GM12878 (cell line): Measurements from ENCODE around the gene TMEM212. TPM values are rescaled to one million over a fixed set of nuclear protein-coding genes. Genes with fewer than 3 reads are reported as not detected.

Source experiments
- ATAC-seq: fragments of 200-7000 bp; cut with Tn5 transposase; 3 replicates; pipeline ENCODE4 v1.9.1; 2020; ENCODE audit warnings: mild to moderate bottlenecking, moderate library complexity
- BruUV-seq: library from RNA; stranded (reverse); fragments of 400-500 nt; replicated peaks from 2 replicates; lab custom pipeline; 2021; lab: Mats Ljungman, UMichigan
- CTCF ChIA-PET: fragments of 300-600 bp; sonication (Branson Sonifier 250); formaldehyde crosslinking; extraction: SDS; loops from one replicate; lab custom pipeline; 2021; ENCODE audit warnings: inconsistent platforms; lab: Yijun Ruan, JAX
- POLR2A ChIA-PET: fragments of 350-600 bp; formaldehyde crosslinking; extraction: SDS; loops from one replicate; lab custom pipeline; 2021; ENCODE audit warnings: inconsistent platforms; lab: Charles Lee
- RAD21 ChIA-PET: fragments of 300-600 bp; sonication (Branson Sonifier 250); formaldehyde crosslinking; loops from one replicate; lab custom pipeline; 2023; ENCODE audit warnings: antibody characterized with exemption; ENCODE audit not compliant: unreplicated experiment; lab: Charles Lee
- SMC1A ChIA-PET: fragments of 300-600 bp; sonication (Branson Sonifier 250); formaldehyde crosslinking; loops from one replicate; lab custom pipeline; 2023; ENCODE audit not compliant: unreplicated experiment, uncharacterized antibody; lab: Charles Lee
- DNase-seq: peaks from one replicate; pipeline ENCODE4 v3.0.0-alpha.2; 2011; ENCODE audit warnings: low read depth, low spot score
- FAIRE-seq: peaks from 3 replicates; lab custom pipeline; 2011; peaks lifted over from hg19 to GRCh38; lab: Jason Lieb, UNC
- H2AFZ ChIP-seq: 2 replicates; pipeline ENCODE4 v1.6.0; 2011; ENCODE audit warnings: low read depth, low read length, control low read depth; ENCODE audit not compliant: control insufficient read depth
- H3K27ac ChIP-seq: 2 replicates; pipeline ENCODE4 v1.5.1; 2011; ENCODE audit warnings: control low read depth; ENCODE audit not compliant: control insufficient read depth, insufficient read depth
- H3K27me3 ChIP-seq, 2 experiments: replicated peaks in 1 of 2; 2 replicates each; pipeline versions ENCODE4 v1.6.0 to v1.6.1; 2011; ENCODE audit warnings: low read length in 1 of 2; ENCODE audit not compliant: control insufficient read depth in 2 of 2, insufficient read depth in 2 of 2
- H3K36me3 ChIP-seq, 2 experiments: 2 replicates each; pipeline ENCODE4 v1.5.1; 2011; ENCODE audit warnings: low read length in 1 of 2; ENCODE audit not compliant: control insufficient read depth in 2 of 2, insufficient read depth in 2 of 2
- H3K4me1 ChIP-seq: 2 replicates; pipeline ENCODE4 v1.6.1; 2011; ENCODE audit warnings: mild to moderate bottlenecking, low read length, moderate library complexity, mixed read lengths; ENCODE audit not compliant: control insufficient read depth, insufficient read depth
- H3K4me2 ChIP-seq: 2 replicates; pipeline ENCODE4 v1.6.0; 2011; ENCODE audit warnings: control low read depth; ENCODE audit not compliant: control insufficient read depth, insufficient read depth
- H3K4me3 ChIP-seq: fragments of 200-600 bp; sonication (generic); 2 replicates; pipeline ENCODE4 v1.5.1; 2016
- H3K79me2 ChIP-seq: 2 replicates; pipeline ENCODE4 v1.6.0; 2011; ENCODE audit warnings: low read length; ENCODE audit not compliant: control insufficient read depth, insufficient read depth
- H3K9ac ChIP-seq: 2 replicates; pipeline ENCODE4 v1.8.0; 2011; ENCODE audit warnings: low read length, control low read depth, mixed read lengths; ENCODE audit not compliant: control insufficient read depth, insufficient read depth
- H3K9me3 ChIP-seq: replicated peaks from 3 replicates; pipeline ENCODE4 v1.5.1; 2011; ENCODE audit warnings: mild to moderate bottlenecking, low read length; ENCODE audit not compliant: control insufficient read depth, insufficient read depth
- H4K20me1 ChIP-seq: 2 replicates; pipeline ENCODE4 v1.6.0; 2011; ENCODE audit not compliant: control insufficient read depth, insufficient read depth
- BHLHE40 ChIP-seq, 2 experiments: fragments of 450-650 bp in 1 of 2; IDR thresholded peaks; 2 replicates each; pipeline ENCODE4 v1.6.1; 2011 to 2017; ENCODE audit warnings: low read depth in 2 of 2, borderline replicate concordance in 1 of 2, improper control_type of control experiment in 1 of 2, low read length in 1 of 2, mild to moderate bottlenecking in 1 of 2
- CHD2 ChIP-seq: IDR thresholded peaks from 2 replicates; pipeline ENCODE4 v1.6.1; 2011; ENCODE audit warnings: low read depth, low read length, improper control_type of control experiment, borderline replicate concordance
- ETV6 ChIP-seq, 2 experiments: fragments of 450-650 bp in 1 of 2; IDR thresholded peaks in 1 of 2; conservative IDR thresholded peaks in 1 of 2; 2 replicates each; pipeline ENCODE4 v1.6.1; 2014; ENCODE audit warnings: antibody characterized with exemption in 1 of 2, borderline replicate concordance in 1 of 2, low read depth in 1 of 2, mild to moderate bottlenecking in 1 of 2, moderate library complexity in 1 of 2
- GATAD2B ChIP-seq: fragments of 450-650 bp; conservative IDR thresholded peaks from 2 replicates; pipeline ENCODE4 v1.6.1; 2017; ENCODE audit warnings: low read depth, mild to moderate bottlenecking, moderate library complexity
- HDAC6 ChIP-seq: fragments of 200-600 bp; sonication (generic); IDR thresholded peaks from one replicate; pipeline ENCODE4 v1.8.0; 2017; ENCODE audit warnings: antibody characterized with exemption; ENCODE audit not compliant: unreplicated experiment
- HDGF ChIP-seq: fragments of 450-650 bp; IDR thresholded peaks from 2 replicates; pipeline ENCODE4 v1.6.1; 2016; ENCODE audit warnings: antibody characterized with exemption
- IKZF1 ChIP-seq: fragments of 450-650 bp; conservative IDR thresholded peaks from 2 replicates; pipeline ENCODE4 v1.6.1; 2017; ENCODE audit warnings: antibody characterized with exemption, mild to moderate bottlenecking
- IKZF2 ChIP-seq, 2 experiments: fragments of 450-650 bp; IDR thresholded peaks; 2 replicates each; pipeline ENCODE4 v1.6.1; 2017; ENCODE audit warnings: mild to moderate bottlenecking in 2 of 2, moderate library complexity in 2 of 2
- MTA2 ChIP-seq: fragments of 450-650 bp; IDR thresholded peaks from 2 replicates; pipeline ENCODE4 v1.6.1; 2016; ENCODE audit warnings: low read depth, mild to moderate bottlenecking, moderate library complexity
- NRF1 ChIP-seq: conservative IDR thresholded peaks from 2 replicates; pipeline ENCODE4 v1.6.1; 2011; ENCODE audit warnings: mild to moderate bottlenecking, low read depth, low read length, improper control_type of control experiment
- PAX5 ChIP-seq: IDR thresholded peaks from 2 replicates; pipeline ENCODE4 v1.6.1; 2011; ENCODE audit warnings: low read depth, low read length, borderline replicate concordance
- PML ChIP-seq: IDR thresholded peaks from 2 replicates; pipeline ENCODE4 v1.6.1; 2012; ENCODE audit warnings: low read length, inconsistent platforms
- RB1 ChIP-seq: fragments of 450-650 bp; formaldehyde crosslinking; IDR thresholded peaks from 2 replicates; pipeline ENCODE4 v1.6.1; 2017; ENCODE audit warnings: mild to moderate bottlenecking, borderline replicate concordance
- SPI1 ChIP-seq: IDR thresholded peaks from 2 replicates; pipeline ENCODE4 v1.6.1; 2011; ENCODE audit warnings: low read depth, mild to moderate bottlenecking, low read length, moderate library complexity, borderline replicate concordance; ENCODE audit not compliant: insufficient read depth
- TCF12 ChIP-seq: IDR thresholded peaks from 2 replicates; pipeline ENCODE4 v1.6.1; 2011; ENCODE audit warnings: low read depth, mild to moderate bottlenecking, low read length
- TCF3 ChIP-seq: IDR thresholded peaks from 2 replicates; pipeline ENCODE4 v1.6.1; 2012; ENCODE audit warnings: low read depth, mild to moderate bottlenecking, low read length, borderline replicate concordance; ENCODE audit not compliant: insufficient read depth
- YY1 ChIP-seq: IDR thresholded peaks from 2 replicates; pipeline ENCODE4 v1.6.1; 2011; ENCODE audit warnings: low read depth, mild to moderate bottlenecking, low read length
- WGBS: methylation state at CpG from one replicate; pipeline ENCODE4 v1.1.6; 2016; ENCODE audit warnings: low lambda C conversion rate; ENCODE audit not compliant: insufficient replicate concordance, insufficient coverage; ENCODE audit errors: missing lambda C conversion rate; 5-methylcytosine and 5-hydroxymethylcytosine counted together
- in situ Hi-C: fragments of 300-500 bp; cut with MboI; formaldehyde crosslinking; loops from 9 replicates; pipeline ENCODE4 v1.14.3; 2018; ENCODE audit warnings: mixed read lengths
- intact Hi-C: fragments of 100-400 bp; cut with micrococcal nuclease; formaldehyde crosslinking; loops from one replicate; pipeline ENCODE4 v1.14.2; 2022; ENCODE audit not compliant: unreplicated experiment
- polyA plus RNA-seq, 11 experiments: library from polyadenylated mRNA; depleted of rRNA in 4 of 11; unstranded in 6 of 11; stranded (reverse) in 5 of 11; fragments of >200 nt; fragmentation: Nextera tagmentation in 4 of 11; fragmentation: Illumina TruSeq in 1 of 11; extraction: Ambion mirVana in 4 of 11; extraction: Trizol in 1 of 11; gene quantifications; 1 replicate in 1 of 11; 2 replicates in 10 of 11; pipeline versions ENCODE4 v1.2.1 to v1.2.3, GENCODE V29; 2011 to 2016; ENCODE audit warnings: inconsistent platforms in 2 of 11, missing spikeins in 2 of 11, low read depth in 1 of 11
- total RNA-seq, 4 experiments: library from RNA; depleted of rRNA in 3 of 4; stranded (reverse); fragments of >200 nt in 3 of 4; fragmentation: Illumina TruSeq in 1 of 4; extraction: Trizol in 1 of 4; gene quantifications; 2 replicates each; pipeline versions ENCODE4 v1.2.1 to v1.2.3, GENCODE V29; 2013 to 2021
- TF ChIP-seq, protein P1 (sequence below), 3 experiments: IDR thresholded peaks in 2 of 3; conservative IDR thresholded peaks in 1 of 3; 2 replicates each; pipeline ENCODE4 v1.5.1; 2011; ENCODE audit warnings: low read depth in 3 of 3, low read length in 3 of 3, mild to moderate bottlenecking in 3 of 3, control low read depth in 2 of 3, moderate library complexity in 2 of 3, inconsistent platforms in 1 of 3, mixed read lengths in 1 of 3; ENCODE audit not compliant: control insufficient read depth in 2 of 3, insufficient read depth in 1 of 3; ENCODE audit errors: extremely low read depth in 1 of 3

The TMEM212 gene
- total and polyA plus RNA-seq, 10 of the 15 experiments (the other 5 are each of a cell fraction or from before 2014, with no cell fraction given): not detected

GRCh38 chr3:171809861-171810628 lies 33.1 kb upstream of the TMEM212 start, which contains the start of gene PLD1:
Gene PLD1 (minus strand): TSS chr3:171810483. CDS start chr3:171738051, 72,432 bp downstream.
- in situ Hi-C loops: no loop called here
- H4K20me1 ChIP-seq: no peaks in the 10 kb centered on the region
- TSS peak; percentile 86 for BruUV-seq
- no peaks in the 10 kb centered on the region for H3K9me3 ChIP-seq
- no peaks in the 10 kb centered on the region for H3K4me1 ChIP-seq
- RAD21 ChIA-PET: interaction anchor here (0.8 to 8.5 kb wide), 12 partner anchors 8 to 42 kb away, joined by 3 to 117 read pairs (median 6); no protein-coding TSS in a partner anchor
- POLR2A ChIA-PET: interaction anchor here (0.5 to 3.6 kb wide), 10 partner anchors 8 to 295 kb away, joined by 3 to 31 read pairs (median 6); no protein-coding TSS in a partner anchor
- H3K36me3 ChIP-seq: no peaks in the 10 kb centered on the region
- no peaks in the 10 kb centered on the region for H3K27me3 ChIP-seq
- WGBS: 30% methylated on average over 49 of the region's 78 CpGs
- CTCF ChIA-PET: interaction anchor here (0.9 to 4.2 kb wide), 6 partner anchors 7 to 21 kb away, joined by 3 to 40 read pairs (median 8); no protein-coding TSS in a partner anchor
- DNase-seq: no peak
- peak within 1 kb of the TSS; percentile 51; the same call in 1 of the 2 replicates for H3K9ac ChIP-seq
- peak within 1 kb of the TSS; percentile 69 for H3K4me3 ChIP-seq
- H2AFZ ChIP-seq: peak within 1 kb of the TSS; percentile 80
- SMC1A ChIA-PET: interaction anchor here (0.9 to 4.4 kb wide), 12 partner anchors 8 to 52 kb away, joined by 3 to 50 read pairs (median 6); no protein-coding TSS in a partner anchor
- FAIRE-seq: no peak
- peaks cover 5% of the 10 kb centered on the region; the same call in 1 of the 2 replicates for H3K79me2 ChIP-seq
- peak within 1 kb of the TSS; percentile 96 for H3K4me2 ChIP-seq
- intact Hi-C loops: loop anchor here (1.0 to 10.0 kb wide), 4 partner anchors 226 to 1453 kb away; partner anchors contain the start of genes SKIL and TNIK
- peak; percentile 72 for ATAC-seq
- peak within 1 kb of the TSS; percentile 45 for H3K27ac ChIP-seq
- peak; percentile 8; the same call in 1 of the 2 replicates for TF ChIP-seq YY1
- TF ChIP-seq PML: no peak
- TF ChIP-seq MTA2: peak; percentile 8; the same call in 1 of the 2 replicates
- TF ChIP-seq NRF1: peak; percentile 13; the same call in 1 of the 2 replicates
- TF ChIP-seq ETV6 (conservative IDR thresholded peaks at IDR 0.05 in 1 of 2, IDR thresholded peaks at IDR 0.05 in 1 of 2; ENCODE audit: borderline replicate concordance in 1 of 2, low read depth in 1 of 2): no peak
- TF ChIP-seq IKZF1: peak; percentile 93
- TF ChIP-seq SPI1: 0 out of 2 replicates have a peak, but pooled peaks have one; percentile 2
- no peak for TF ChIP-seq HDGF
- TF ChIP-seq, protein P1, sequence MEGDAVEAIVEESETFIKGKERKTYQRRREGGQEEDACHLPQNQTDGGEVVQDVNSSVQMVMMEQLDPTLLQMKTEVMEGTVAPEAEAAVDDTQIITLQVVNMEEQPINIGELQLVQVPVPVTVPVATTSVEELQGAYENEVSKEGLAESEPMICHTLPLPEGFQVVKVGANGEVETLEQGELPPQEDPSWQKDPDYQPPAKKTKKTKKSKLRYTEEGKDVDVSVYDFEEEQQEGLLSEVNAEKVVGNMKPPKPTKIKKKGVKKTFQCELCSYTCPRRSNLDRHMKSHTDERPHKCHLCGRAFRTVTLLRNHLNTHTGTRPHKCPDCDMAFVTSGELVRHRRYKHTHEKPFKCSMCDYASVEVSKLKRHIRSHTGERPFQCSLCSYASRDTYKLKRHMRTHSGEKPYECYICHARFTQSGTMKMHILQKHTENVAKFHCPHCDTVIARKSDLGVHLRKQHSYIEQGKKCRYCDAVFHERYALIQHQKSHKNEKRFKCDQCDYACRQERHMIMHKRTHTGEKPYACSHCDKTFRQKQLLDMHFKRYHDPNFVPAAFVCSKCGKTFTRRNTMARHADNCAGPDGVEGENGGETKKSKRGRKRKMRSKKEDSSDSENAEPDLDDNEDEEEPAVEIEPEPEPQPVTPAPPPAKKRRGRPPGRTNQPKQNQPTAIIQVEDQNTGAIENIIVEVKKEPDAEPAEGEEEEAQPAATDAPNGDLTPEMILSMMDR (IDR thresholded peaks at IDR 0.05 in 2 of 3, conservative IDR thresholded peaks at IDR 0.05 in 1 of 3; ENCODE audit: control insufficient read depth in 2 of 3, extremely low read depth in 1 of 3, insufficient read depth in 1 of 3, low read depth in 3 of 3, low read length in 3 of 3): 0 out of 6 replicates have a peak, but pooled peaks of 1 of the 3 experiments have one; percentile 5
- TF ChIP-seq HDAC6: peak; percentile 70
- peak; percentile 95 for TF ChIP-seq GATAD2B
- no peak for TF ChIP-seq CHD2
- peak; percentile 71 to 91; a peak in 3 of 4 replicates for TF ChIP-seq BHLHE40 (IDR thresholded peaks at IDR 0.05; ENCODE audit: borderline replicate concordance in 1 of 2, low read depth in 2 of 2, low read length in 1 of 2)
- 0 out of 2 replicates have a peak, but pooled peaks have one; percentile 34 for TF ChIP-seq PAX5
- TF ChIP-seq TCF12: peak; percentile 61; the same call in 1 of the 2 replicates
- 0 out of 2 replicates have a peak, but pooled peaks have one; percentile 29 for TF ChIP-seq TCF3
- TF ChIP-seq IKZF2 (IDR thresholded peaks at IDR 0.05): peak; percentile 51 to 85; a peak in 3 of 4 replicates
- peak; percentile 36; the same call in 1 of the 2 replicates for TF ChIP-seq RB1
